ENCODE measurements around the gene CIT.

CIT gene

GRCh38 chr12:119876761-119877638 lies at the start of gene CIT:
Gene CIT (minus strand): TSS chr12:119877320. CDS start chr12:119876168, 1,152 bp downstream.
- TF ChIP-seq CTCF (IDR thresholded peaks at IDR 0.05) (peak; percentile 35), ZFX (IDR thresholded peaks at IDR 0.05; ENCODE audit: borderline replicate concordance) (no peak)
- H3K27ac ChIP-seq: peak within 1 kb of the TSS; percentile 72

- no peak for TF ChIP-seq CTCF (IDR thresholded peaks at IDR 0.05)
- TF ChIP-seq ZFX (IDR thresholded peaks at IDR 0.05; ENCODE audit: borderline replicate concordance): no peak
- no peak overlapping the region for H3K27ac ChIP-seq
These were observed 48.1 kb upstream of the CIT start for GRCh38 chr12:119925269-119925668.

- no peak for TF ChIP-seq ZFX (IDR thresholded peaks at IDR 0.05; ENCODE audit: borderline replicate concordance)
- no peak for TF ChIP-seq CTCF (IDR thresholded peaks at IDR 0.05)
- H3K27ac ChIP-seq: no peak overlapping the region
These were observed 42.9 kb upstream of the CIT start for GRCh38 chr12:119920064-119920463.

GRCh38 chr12:119915894-119916510 lies 38.9 kb upstream of the CIT start:
- H3K27ac ChIP-seq: no peak overlapping the region
- TF ChIP-seq CTCF (IDR thresholded peaks at IDR 0.05) (no peak), ZFX (IDR thresholded peaks at IDR 0.05; ENCODE audit: borderline replicate concordance) (no peak)

GRCh38 chr12:119914666-119915065 lies 37.5 kb upstream of the CIT start:
- TF ChIP-seq ZFX (IDR thresholded peaks at IDR 0.05; ENCODE audit: borderline replicate concordance) (no peak), CTCF (IDR thresholded peaks at IDR 0.05) (no peak)

GRCh38 chr12:119913536-119914330 lies 36.6 kb upstream of the CIT start:
- no peak for TF ChIP-seq CTCF (IDR thresholded peaks at IDR 0.05)
- TF ChIP-seq ZFX (IDR thresholded peaks at IDR 0.05; ENCODE audit: borderline replicate concordance): no peak
- no peak overlapping the region for H3K27ac ChIP-seq

More at GRCh38 chr12:119914666-119915065, 37.5 kb upstream of the CIT start:
- H3K27ac ChIP-seq: no peak overlapping the region

All from 22Rv1 (cell line).